ENCODE results near the gene HLA-DMA. TPM values are rescaled to one million over a fixed set of nuclear protein-coding genes. Genes with fewer than 3 reads are reported as not detected.

The HLA-DMA gene
- total and polyA plus RNA-seq, 4 donors: 6.2 to 15.1 (median 8.9) TPM

DNA sequence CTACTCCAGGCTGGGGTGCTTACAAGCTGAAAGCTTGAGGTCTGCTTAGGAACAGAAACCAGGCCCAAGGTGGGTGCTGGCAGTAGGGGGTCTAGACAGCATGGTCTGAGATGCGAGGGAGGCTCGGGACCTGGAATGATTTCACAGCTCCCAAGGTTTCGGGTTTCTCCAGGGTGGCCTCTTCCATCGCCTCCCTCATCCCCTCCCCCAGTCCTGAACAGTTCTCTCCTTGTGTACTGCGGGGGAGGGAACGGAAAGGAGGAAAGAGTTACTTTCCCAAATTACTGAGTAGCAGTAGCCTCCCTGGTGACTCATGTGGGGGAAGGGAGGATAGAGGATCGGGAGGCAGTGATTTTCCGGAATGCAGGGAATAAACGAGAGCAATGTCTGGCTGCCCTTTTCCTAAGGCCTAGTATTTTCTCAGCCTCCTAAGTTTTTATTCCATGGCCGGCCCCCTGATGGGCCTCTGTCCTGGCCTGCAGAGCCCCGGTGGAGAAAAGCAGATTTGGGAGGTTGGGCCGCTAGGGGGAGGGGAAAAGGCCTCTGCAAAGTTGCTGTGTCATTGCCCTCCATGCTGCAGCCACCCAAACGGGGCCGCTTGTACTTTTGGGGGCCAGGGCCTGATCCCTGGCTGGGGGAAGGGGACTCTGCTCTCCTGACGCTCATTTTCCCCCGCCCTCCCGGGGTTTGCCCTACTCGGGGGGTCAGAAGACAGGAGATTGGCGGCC lies 17.0 kb upstream of the HLA-DMA start (continued):
- TF ChIP-seq HNF4G (IDR thresholded peaks at IDR 0.05): no peak
- TF ChIP-seq EGR1 (IDR thresholded peaks at IDR 0.05; ENCODE audit: low read depth in 2 of 2): peak in 1 of 2 donors; percentile 81
- no peak for TF ChIP-seq ZBTB33 (IDR thresholded peaks at IDR 0.05)
- peak; percentile 48 to 65 for TF ChIP-seq RXRA (IDR thresholded peaks at IDR 0.05)
- peak; percentile 52 for TF ChIP-seq NR2F2 (IDR thresholded peaks at IDR 0.05)
- no peak for TF ChIP-seq GABPA (IDR thresholded peaks at IDR 0.05 in 1 of 2, conservative IDR thresholded peaks at IDR 0.05 in 1 of 2)
- TF ChIP-seq YY1 (IDR thresholded peaks at IDR 0.05): peak; percentile 97
- TF ChIP-seq FOXA2 (IDR thresholded peaks at IDR 0.05): peak; percentile 32
- TF ChIP-seq, protein P1, sequence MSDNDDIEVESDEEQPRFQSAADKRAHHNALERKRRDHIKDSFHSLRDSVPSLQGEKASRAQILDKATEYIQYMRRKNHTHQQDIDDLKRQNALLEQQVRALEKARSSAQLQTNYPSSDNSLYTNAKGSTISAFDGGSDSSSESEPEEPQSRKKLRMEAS (IDR thresholded peaks at IDR 0.05): no peak

GRCh38 chr6:32968867-32969684 lies 16.2 kb upstream of the HLA-DMA start:
- TF ChIP-seq, protein P2, sequence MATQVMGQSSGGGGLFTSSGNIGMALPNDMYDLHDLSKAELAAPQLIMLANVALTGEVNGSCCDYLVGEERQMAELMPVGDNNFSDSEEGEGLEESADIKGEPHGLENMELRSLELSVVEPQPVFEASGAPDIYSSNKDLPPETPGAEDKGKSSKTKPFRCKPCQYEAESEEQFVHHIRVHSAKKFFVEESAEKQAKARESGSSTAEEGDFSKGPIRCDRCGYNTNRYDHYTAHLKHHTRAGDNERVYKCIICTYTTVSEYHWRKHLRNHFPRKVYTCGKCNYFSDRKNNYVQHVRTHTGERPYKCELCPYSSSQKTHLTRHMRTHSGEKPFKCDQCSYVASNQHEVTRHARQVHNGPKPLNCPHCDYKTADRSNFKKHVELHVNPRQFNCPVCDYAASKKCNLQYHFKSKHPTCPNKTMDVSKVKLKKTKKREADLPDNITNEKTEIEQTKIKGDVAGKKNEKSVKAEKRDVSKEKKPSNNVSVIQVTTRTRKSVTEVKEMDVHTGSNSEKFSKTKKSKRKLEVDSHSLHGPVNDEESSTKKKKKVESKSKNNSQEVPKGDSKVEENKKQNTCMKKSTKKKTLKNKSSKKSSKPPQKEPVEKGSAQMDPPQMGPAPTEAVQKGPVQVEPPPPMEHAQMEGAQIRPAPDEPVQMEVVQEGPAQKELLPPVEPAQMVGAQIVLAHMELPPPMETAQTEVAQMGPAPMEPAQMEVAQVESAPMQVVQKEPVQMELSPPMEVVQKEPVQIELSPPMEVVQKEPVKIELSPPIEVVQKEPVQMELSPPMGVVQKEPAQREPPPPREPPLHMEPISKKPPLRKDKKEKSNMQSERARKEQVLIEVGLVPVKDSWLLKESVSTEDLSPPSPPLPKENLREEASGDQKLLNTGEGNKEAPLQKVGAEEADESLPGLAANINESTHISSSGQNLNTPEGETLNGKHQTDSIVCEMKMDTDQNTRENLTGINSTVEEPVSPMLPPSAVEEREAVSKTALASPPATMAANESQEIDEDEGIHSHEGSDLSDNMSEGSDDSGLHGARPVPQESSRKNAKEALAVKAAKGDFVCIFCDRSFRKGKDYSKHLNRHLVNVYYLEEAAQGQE (IDR thresholded peaks at IDR 0.05): peak; percentile 11
- no peak for TF ChIP-seq TAF1 (conservative IDR thresholded peaks at IDR 0.05)
- WGBS: under 1% methylated on average over 40 of the region's 40 CpGs
- peak; percentile 71 for DNase-seq (ENCODE audit: low spot score)
- Histone ChIP-seq H3K27ac (ENCODE audit: low read depth in 1 of 2, low read length in 2 of 2) (peak overlapping the region; percentile 99 to 100), H3K9me3 (ENCODE audit: control insufficient read depth in 4 of 4, low read length in 3 of 4) (no peaks in the 10 kb centered on the region), H3K9ac (ENCODE audit: low read depth in 1 of 2, low read length in 2 of 2) (peak overlapping the region; percentile 96 to 98), H3K27me3 (ENCODE audit: control insufficient read depth in 4 of 4, insufficient read depth in 4 of 4, low read length in 3 of 4) (no peaks in the 10 kb centered on the region), H3K4me3 (ENCODE audit: low read depth in 1 of 3, low read length in 3 of 3) (peak overlapping the region; percentile 63 to 81 (median 75)), H3K4me1 (ENCODE audit: control insufficient read depth in 4 of 4, insufficient read depth in 4 of 4, low read length in 3 of 4) (peaks cover 0 to 24% (median 13%) of the 10 kb centered on the region in 4 donors), H3K36me3 (ENCODE audit: control insufficient read depth in 4 of 4, insufficient read depth in 3 of 4, low read depth in 1 of 4, low read length in 3 of 4) (peaks cover 0 to 6% (median 1%) of the 10 kb centered on the region in 4 donors)

All from liver (tissue), 9 donors.